Heart left ventricle (tissue), 16 donors: Measurements from ENCODE around the gene DMPK. TPM values are rescaled to one million over a fixed set of nuclear protein-coding genes. Genes with fewer than 3 reads are reported as not detected.
A peak's percentile ranks its signal among the peaks of the same experiment; 100 is the strongest.
"Not testable (repeated sequence)": the region's sequence is repeated elsewhere in the genome, so short reads cannot be mapped to it uniquely, and the experiment has no call there.

Experiments
- ATAC-seq, 4 donors: fragments of 200-7000 bp; cut with Tn5 transposase; one replicate each; pipeline ENCODE4 v1.9.1; 2020 to 2022; ENCODE audit warnings: moderate library complexity in 4 of 4, mild to moderate bottlenecking in 3 of 4, moderate number of reproducible peaks in 1 of 4
- DNase-seq, 5 donors: peaks; one replicate each; pipeline ENCODE4 v3.0.0-alpha.2; 2020
- H3K27ac ChIP-seq, 12 donors: fragments of 200-600 bp; sonication (generic) in 4 of 12; one replicate each; pipeline versions ENCODE4 v1.5.0 to v1.8.0; 2016 to 2022; ENCODE audit warnings: mild to moderate bottlenecking in 2 of 12
- H3K27me3 ChIP-seq, 9 donors: fragments of 200-600 bp; sonication (generic) in 2 of 9; one replicate each; pipeline versions ENCODE4 v1.5.1 to v1.8.0; 2016 to 2022; ENCODE audit warnings: mild to moderate bottlenecking in 3 of 9
- H3K36me3 ChIP-seq, 9 donors: fragments of 200-600 bp; sonication (generic) in 2 of 9; one replicate each; pipeline versions ENCODE4 v1.5.0 to v1.8.0; 2018 to 2022; ENCODE audit warnings: mild to moderate bottlenecking in 2 of 9
- H3K4me1 ChIP-seq, 12 donors: fragments of 200-600 bp; sonication (generic) in 4 of 12; one replicate each; pipeline versions ENCODE4 v1.5.0 to v1.8.0; 2016 to 2022; ENCODE audit warnings: mild to moderate bottlenecking in 3 of 12
- H3K4me3 ChIP-seq, 12 donors: fragments of 200-600 bp; sonication (generic) in 4 of 12; one replicate each; pipeline versions ENCODE4 v1.5.0 to v1.8.0; 2017 to 2022; ENCODE audit warnings: mild to moderate bottlenecking in 9 of 12, moderate library complexity in 4 of 12
- H3K9me3 ChIP-seq, 12 donors: fragments of 200-600 bp; sonication (generic) in 4 of 12; one replicate each; pipeline versions ENCODE4 v1.5.0 to v1.8.0; 2016 to 2022; ENCODE audit warnings: mild to moderate bottlenecking in 1 of 12
- CTCF ChIP-seq, 12 donors: fragments of 200-600 bp; sonication (generic) in 4 of 12; IDR thresholded peaks; one replicate each; pipeline versions ENCODE4 v1.5.0 to v1.8.0; 2018 to 2022; ENCODE audit warnings: antibody characterized with exemption in 12 of 12, mild to moderate bottlenecking in 5 of 12
- POLR2A ChIP-seq, 2 donors: fragments of 450-650 bp; IDR thresholded peaks; one replicate each; pipeline ENCODE4 v1.6.1; 2017; ENCODE audit warnings: antibody characterized with exemption in 2 of 2, mild to moderate bottlenecking in 2 of 2, moderate library complexity in 2 of 2
- WGBS, 4 donors: extraction: QIAGEN DNeasy Blood & Tissue Kit in 2 of 4; methylation state at CpG; one replicate each; pipeline versions ENCODE4 v1.1.5 to v1.1.7; 2013 to 2018; 5-methylcytosine and 5-hydroxymethylcytosine counted together
- intact Hi-C, 10 donors: fragments of 100-400 bp; cut with DNase I; formaldehyde crosslinking; loops; one replicate each; pipeline versions ENCODE4 v1.11.1 to v1.14.2; 2022
- polyA plus RNA-seq, 2 donors: library from polyadenylated mRNA; stranded (reverse); fragments of 200-250 nt; gene quantifications; one replicate each; pipeline ENCODE4 v1.2.3, GENCODE V29; 2013
- total RNA-seq, 9 donors: library from RNA; depleted of rRNA in 2 of 9; stranded (reverse); fragments of >200 nt in 2 of 9; fragmentation: NEBNext Ultra II Directional in 3 of 9; extraction: Animal tissue kit (Norgen Biotek cat#: 25700) in 3 of 9; gene quantifications; one replicate each; pipeline versions ENCODE4 v1.1.0 to v1.2.4, GENCODE V29; 2016 to 2023
- donor health status: ischemic (EF 13 %, LVEDD 7.1; RV severe dilation, severe dysfunction).
- donor health status: healthy with polysubstance abuse.
- donor health status: DM: no; HTN: yes; CAD: no.
- donor health status: DM: no; HTN: no; CAD: no.
- donor health status: ischemic (EF 25% LVEDD 6.9; RV normal size, moderate dysfunction).
- donor health status: ischemic (EF 25% LVEDD 5.7; RV mildly dilated, moderate dysfunction).
- donor health status: healthy.
- donor health status: DM: yes; HTN: yes; CAD: no.
- donor health status: ischemic (EF 35%, LVEDD 5.7; RV mildly dilated, moderate dysfunction).
- donor health status: nonischemic (EF 11% LVEDD 7.7; RV severe dilation, severe dysfunction).
- donor health status: DM: yes; HTN: yes; CAD: no.
- donor health status: PGD.
- donor health status: ischemic (EF 29% LVEDD 5.4; RV normal size, mild dysfunction).
- donor health status: nonischemic (EF 23%, LVEDD 6.1; RV moderate dilation, normal function).

Gene DMPK
- total and polyA plus RNA-seq, 11 donors, result 131 to 778 (median 311) TPM

GRCh38 chr19:45753548-45753947, 28.7 kb downstream of the DMPK start:
- H3K27ac ChIP-seq, result no peak overlapping the region
- H3K36me3 ChIP-seq, result no peaks in the 10 kb centered on the region
- no peaks in the 10 kb centered on the region for H3K4me1 ChIP-seq
- intact Hi-C loops, result no loop called here
- ATAC-seq (no peak), DNase-seq (peak in 1 of 5 donors; percentile 34)
- no peaks in the 10 kb centered on the region for H3K27me3 ChIP-seq
- H3K9me3 ChIP-seq, result no peaks in the 10 kb centered on the region
- TF ChIP-seq CTCF (IDR thresholded peaks at IDR 0.05), result no peak
- no peak for TF ChIP-seq POLR2A (IDR thresholded peaks at IDR 0.05)
- H3K4me3 ChIP-seq, result no peak overlapping the region
- 58 to 84% (median 65%) methylated on average over 4 to 6 of the region's 6 CpGs for WGBS, 4 donors

- TF ChIP-seq POLR2A (IDR thresholded peaks at IDR 0.05), result no peak
- no peak for TF ChIP-seq CTCF (IDR thresholded peaks at IDR 0.05)
- intact Hi-C loops, result no loop called here
- ATAC-seq, result no peak
- WGBS, 4 donors, result 90 to 98% (median 95%) methylated on average over 12 of the region's 12 CpGs
- Histone ChIP-seq H3K36me3 (no peaks in the 10 kb centered on the region), H3K27ac (no peak overlapping the region), H3K4me3 (no peak overlapping the region), H3K27me3 (no peaks in the 10 kb centered on the region), H3K9me3 (no peaks in the 10 kb centered on the region), H3K4me1 (no peaks in the 10 kb centered on the region)
- peak in 1 of 5 donors; percentile 16 for DNase-seq
These were observed 29.7 kb downstream of the DMPK start for GRCh38 chr19:45752639-45753038.

GRCh38 chr19:45751483-45751882, 30.8 kb downstream of the DMPK start:
- intact Hi-C loops, ATAC-seq: not testable (repeated sequence)
- 89 to 94% (median 91%) methylated on average over 10 of the region's 10 CpGs for WGBS, 4 donors

GRCh38 chr19:45747513-45747912, 34.8 kb downstream of the DMPK start:
- TF ChIP-seq CTCF (IDR thresholded peaks at IDR 0.05) (no peak), POLR2A (IDR thresholded peaks at IDR 0.05) (no peak)
- no peak overlapping the region for H3K4me3 ChIP-seq
- 85 to 90% (median 88%) methylated on average over 5 of the region's 5 CpGs for WGBS, 4 donors
- H3K9me3 ChIP-seq, result no peaks in the 10 kb centered on the region
- ATAC-seq (no peak), DNase-seq (no peak)
- peaks cover 0 to 13% (median 0%) of the 10 kb centered on the region in 9 donors for H3K27me3 ChIP-seq
- H3K36me3 ChIP-seq, result no peaks in the 10 kb centered on the region
- intact Hi-C loops, result no loop called here
- H3K4me1 ChIP-seq, result no peaks in the 10 kb centered on the region
- no peak overlapping the region for H3K27ac ChIP-seq

More at GRCh38 chr19:45751483-45751882, 30.8 kb downstream of the DMPK start:
- H3K27me3 ChIP-seq, H3K9me3 ChIP-seq, H3K4me1 ChIP-seq, DNase-seq, H3K27ac ChIP-seq, H3K36me3 ChIP-seq, H3K4me3 ChIP-seq: not testable (repeated sequence)

- intact Hi-C loops, result no loop called here
- ATAC-seq (no peak), DNase-seq (no peak)
- H3K27ac ChIP-seq, result no peak overlapping the region
- TF ChIP-seq POLR2A (IDR thresholded peaks at IDR 0.05) (no peak), CTCF (IDR thresholded peaks at IDR 0.05) (no peak)
- no peaks in the 10 kb centered on the region for H3K4me1 ChIP-seq
- WGBS, 4 donors, result 56 to 68% (median 65%) methylated on average over 5 of the region's 5 CpGs
- no peaks in the 10 kb centered on the region for H3K36me3 ChIP-seq
- H3K4me3 ChIP-seq, result no peak overlapping the region
- H3K27me3 ChIP-seq, result peaks cover 0 to 13% (median 0%) of the 10 kb centered on the region in 9 donors
- H3K9me3 ChIP-seq, result no peaks in the 10 kb centered on the region
These were observed 35.4 kb downstream of the DMPK start for GRCh38 chr19:45746866-45747265.
